ENCODE data around the gene OGFOD1. TPM values are rescaled to one million over a fixed set of nuclear protein-coding genes. Genes with fewer than 3 reads are reported as not detected.

Gene OGFOD1
- total RNA-seq, 1 donor from 2014 or later = 14.5 TPM

DNA sequence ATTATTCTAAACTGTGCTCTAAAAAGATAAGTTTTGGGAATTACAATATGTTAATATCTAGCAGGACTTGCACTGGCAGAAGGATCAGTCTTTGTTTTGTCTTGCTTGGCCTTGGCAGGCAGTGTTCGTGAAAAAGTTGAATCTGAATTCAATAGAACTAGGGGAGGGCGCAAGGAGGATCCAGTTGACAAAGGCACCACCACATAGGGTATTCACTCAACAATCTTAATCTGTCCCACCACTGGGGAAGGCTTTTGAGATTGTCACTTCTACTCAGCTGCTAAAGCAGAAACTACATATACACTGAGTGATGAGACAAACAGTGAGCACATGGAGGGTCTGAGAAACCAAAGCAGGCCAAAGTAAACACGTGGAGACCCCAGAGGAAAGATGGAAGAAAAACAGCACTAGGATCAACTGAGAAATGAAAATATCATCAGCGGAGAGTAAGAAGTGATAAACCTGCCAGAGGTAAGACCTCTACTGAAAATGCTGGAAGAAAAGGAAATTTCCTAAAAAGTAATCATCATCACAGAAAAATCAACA, 28.4 kb upstream of the OGFOD1 start:
- Histone ChIP-seq H3K4me1 (peaks cover 56% of the 10 kb centered on the region), H3K4me3 (peak overlapping the region in 1 of 2 donors; percentile 74), H3K9me3 (no peaks in the 10 kb centered on the region), H3K27me3 (no peaks in the 10 kb centered on the region), H3K27ac (peak overlapping the region; percentile 93), H3K36me3 (no peaks in the 10 kb centered on the region)
- TF ChIP-seq POLR2AphosphoS5 (IDR thresholded peaks at IDR 0.05; ENCODE audit: insufficient read depth in 1 of 2, low read depth in 1 of 2) (no peak), POLR2A (IDR thresholded peaks at IDR 0.05) (no peak)
- TF ChIP-seq, protein P1, sequence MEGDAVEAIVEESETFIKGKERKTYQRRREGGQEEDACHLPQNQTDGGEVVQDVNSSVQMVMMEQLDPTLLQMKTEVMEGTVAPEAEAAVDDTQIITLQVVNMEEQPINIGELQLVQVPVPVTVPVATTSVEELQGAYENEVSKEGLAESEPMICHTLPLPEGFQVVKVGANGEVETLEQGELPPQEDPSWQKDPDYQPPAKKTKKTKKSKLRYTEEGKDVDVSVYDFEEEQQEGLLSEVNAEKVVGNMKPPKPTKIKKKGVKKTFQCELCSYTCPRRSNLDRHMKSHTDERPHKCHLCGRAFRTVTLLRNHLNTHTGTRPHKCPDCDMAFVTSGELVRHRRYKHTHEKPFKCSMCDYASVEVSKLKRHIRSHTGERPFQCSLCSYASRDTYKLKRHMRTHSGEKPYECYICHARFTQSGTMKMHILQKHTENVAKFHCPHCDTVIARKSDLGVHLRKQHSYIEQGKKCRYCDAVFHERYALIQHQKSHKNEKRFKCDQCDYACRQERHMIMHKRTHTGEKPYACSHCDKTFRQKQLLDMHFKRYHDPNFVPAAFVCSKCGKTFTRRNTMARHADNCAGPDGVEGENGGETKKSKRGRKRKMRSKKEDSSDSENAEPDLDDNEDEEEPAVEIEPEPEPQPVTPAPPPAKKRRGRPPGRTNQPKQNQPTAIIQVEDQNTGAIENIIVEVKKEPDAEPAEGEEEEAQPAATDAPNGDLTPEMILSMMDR (IDR thresholded peaks at IDR 0.05) = no peak
- intact Hi-C loops (cut with DNase I) = no loop called here
- DNase-seq (ENCODE audit: extremely low spot score in 2 of 2) = no peak

DNA sequence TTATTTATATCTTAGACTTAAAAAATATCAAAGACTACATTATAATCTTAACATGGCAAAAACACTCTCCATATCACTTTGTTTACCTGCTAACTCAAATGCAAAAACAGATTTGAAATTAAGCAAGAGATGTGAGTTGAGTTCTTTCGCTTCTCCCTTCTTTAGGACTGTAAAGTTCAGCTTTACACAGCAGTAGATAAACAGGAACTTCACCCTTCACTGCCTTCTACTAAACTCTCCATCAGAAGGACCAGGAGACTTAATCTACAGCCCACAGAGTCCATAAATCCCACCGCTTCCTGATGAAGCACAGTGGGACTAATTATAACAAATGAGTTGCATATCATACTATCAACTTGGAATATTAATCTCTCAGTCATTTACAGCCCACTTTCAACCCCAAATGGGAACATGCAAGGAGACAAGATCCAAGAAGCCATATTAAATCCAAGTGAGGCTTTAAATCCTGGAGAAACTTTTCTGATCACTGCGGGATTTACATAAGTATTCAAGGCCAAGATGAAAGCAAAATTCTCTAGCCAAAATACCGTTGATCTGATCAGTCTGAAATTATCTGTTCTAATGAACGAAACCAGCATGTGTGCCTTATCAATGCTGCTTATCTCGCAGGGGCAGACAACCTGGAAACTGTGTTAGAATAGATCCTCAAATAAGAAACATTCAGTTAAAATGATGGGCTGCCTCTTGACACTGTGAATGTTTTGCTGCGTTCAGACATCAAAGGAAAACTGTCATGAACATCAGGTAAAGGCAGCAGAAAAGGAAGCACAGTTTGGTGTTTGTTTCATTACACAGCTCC, 27.6 kb upstream of the OGFOD1 start:
- Histone ChIP-seq H3K27me3 (no peaks in the 10 kb centered on the region), H3K36me3 (no peaks in the 10 kb centered on the region), H3K4me3 (peak overlapping the region; percentile 74 to 84), H3K9me3 (no peaks in the 10 kb centered on the region), H3K27ac (peak overlapping the region; percentile 93), H3K4me1 (peaks cover 53% of the 10 kb centered on the region)
- intact Hi-C loops (cut with DNase I) = no loop called here
- TF ChIP-seq POLR2AphosphoS5 (IDR thresholded peaks at IDR 0.05; ENCODE audit: insufficient read depth in 1 of 2, low read depth in 1 of 2) (no peak), POLR2A (IDR thresholded peaks at IDR 0.05) (no peak)
- TF ChIP-seq, protein P1 (IDR thresholded peaks at IDR 0.05) = no peak
- DNase-seq (ENCODE audit: extremely low spot score in 2 of 2) = no peak

DNA sequence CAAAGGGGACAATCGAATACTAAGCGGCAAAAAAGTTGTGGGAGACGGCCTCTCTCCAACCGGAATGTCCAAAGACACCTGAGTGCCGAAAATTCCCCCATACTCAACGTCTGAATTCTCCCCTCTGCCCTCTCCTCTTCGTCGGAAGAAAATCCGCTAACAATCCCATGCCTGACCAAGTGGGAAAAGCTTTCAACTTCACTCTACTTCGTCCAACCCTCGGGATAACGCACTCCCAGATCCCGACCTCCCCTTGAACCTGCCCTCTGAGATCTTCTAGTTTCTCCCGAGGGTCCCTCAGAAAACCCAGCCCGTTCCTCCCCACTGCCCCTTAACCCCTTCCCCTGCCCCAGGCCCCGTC, 27.0 kb upstream of the OGFOD1 start:
- H3K4me3 ChIP-seq = peak overlapping the region; percentile 74 to 84
- H3K36me3 ChIP-seq = no peaks in the 10 kb centered on the region
- H3K9me3 ChIP-seq = no peaks in the 10 kb centered on the region
- H3K4me1 ChIP-seq = peaks cover 48% of the 10 kb centered on the region
- no peaks in the 10 kb centered on the region for H3K27me3 ChIP-seq
- no peak for DNase-seq (ENCODE audit: extremely low spot score in 2 of 2)
- intact Hi-C loops (cut with DNase I) = no loop called here
- TF ChIP-seq, protein P1 (IDR thresholded peaks at IDR 0.05) = no peak
- TF ChIP-seq POLR2AphosphoS5 (IDR thresholded peaks at IDR 0.05; ENCODE audit: insufficient read depth in 1 of 2, low read depth in 1 of 2) (no peak), POLR2A (IDR thresholded peaks at IDR 0.05) (no peak)
- H3K27ac ChIP-seq = peak overlapping the region; percentile 93

DNA sequence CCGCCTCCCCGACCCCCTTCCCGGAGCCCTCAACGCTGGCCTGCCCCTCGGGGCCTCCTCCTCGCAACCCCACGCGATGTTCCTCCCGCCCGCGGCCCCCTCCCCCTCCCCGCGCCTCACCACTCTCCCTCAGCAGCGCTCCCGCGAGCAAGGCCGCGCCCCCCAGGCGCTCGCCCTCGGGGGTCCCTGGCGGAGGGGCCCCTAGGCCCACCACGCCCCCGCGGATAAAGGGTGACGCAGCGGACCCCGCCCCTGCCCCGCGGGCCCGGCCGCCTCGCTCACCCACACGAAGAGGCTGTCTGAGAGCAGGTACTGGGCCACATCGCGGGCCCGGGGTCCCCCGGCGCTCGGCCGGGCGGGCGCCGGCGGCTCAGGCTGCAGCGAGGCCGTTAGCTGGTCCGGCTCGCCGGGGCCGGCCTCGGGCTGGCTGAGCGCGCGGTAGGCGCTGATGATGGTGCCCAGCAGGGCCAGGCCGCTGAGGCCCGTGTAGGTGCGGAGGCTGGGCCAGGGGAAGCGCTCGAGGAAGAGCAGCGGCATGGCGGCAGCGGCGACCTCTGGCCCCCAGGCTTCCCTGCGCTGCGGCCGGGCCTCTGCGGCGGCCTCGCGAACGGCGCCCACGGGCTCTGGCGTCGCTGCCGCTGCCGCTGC, 26.4 kb upstream of the OGFOD1 start:
- no peak for TF ChIP-seq POLR2AphosphoS5 (IDR thresholded peaks at IDR 0.05; ENCODE audit: insufficient read depth in 1 of 2, low read depth in 1 of 2)
- peaks cover 43% of the 10 kb centered on the region for H3K4me1 ChIP-seq
- H3K4me3 ChIP-seq = peak overlapping the region; percentile 74 to 84
- no peaks in the 10 kb centered on the region for H3K27me3 ChIP-seq
- intact Hi-C loops (cut with DNase I) = no loop called here
- H3K9me3 ChIP-seq = no peaks in the 10 kb centered on the region
- H3K27ac ChIP-seq = peak overlapping the region; percentile 93
- DNase-seq (ENCODE audit: extremely low spot score in 2 of 2) = no peak
- no peaks in the 10 kb centered on the region for H3K36me3 ChIP-seq

DNA sequence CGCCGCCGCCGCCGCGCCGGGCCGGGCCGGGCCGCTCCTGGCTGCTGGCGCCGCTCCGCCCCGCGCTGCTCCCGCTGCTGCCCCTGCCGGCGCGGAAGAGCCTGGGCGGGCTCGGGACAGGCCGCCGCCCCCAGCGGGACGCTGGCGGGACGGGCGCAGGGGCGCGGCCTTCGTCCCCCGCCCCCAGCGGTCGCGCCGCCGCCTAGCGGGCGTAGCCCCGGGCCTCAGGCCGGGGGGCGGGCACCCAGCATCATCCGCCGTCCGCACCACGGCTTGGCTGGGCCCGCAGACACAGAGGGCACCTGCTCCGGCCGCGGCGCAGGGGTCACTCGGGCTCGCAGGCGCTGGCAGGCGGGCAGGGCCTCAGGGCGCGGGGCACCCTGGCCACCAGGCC, 25.9 kb upstream of the OGFOD1 start, which contains the start of gene AMFR:
AMFR (minus strand) TSS at position 107 of the 394 bp plus-strand sequence. CDS start 218 bp downstream, outside the sequence.
- no peaks in the 10 kb centered on the region for H3K27me3 ChIP-seq
- intact Hi-C loops (cut with DNase I) = no loop called here
- H3K36me3 ChIP-seq = no peaks in the 10 kb centered on the region
- H3K27ac ChIP-seq = peak within 1 kb of the TSS; percentile 93
- DNase-seq (ENCODE audit: extremely low spot score in 2 of 2) = no peak
- peak within 1 kb of the TSS; percentile 74 to 84 for H3K4me3 ChIP-seq
- H3K9me3 ChIP-seq = no peaks in the 10 kb centered on the region
- H3K4me1 ChIP-seq = peaks cover 38% of the 10 kb centered on the region
- TF ChIP-seq POLR2AphosphoS5 (IDR thresholded peaks at IDR 0.05; ENCODE audit: insufficient read depth in 1 of 2, low read depth in 1 of 2) (no peak), POLR2A (IDR thresholded peaks at IDR 0.05) (peak in 1 of 2 donors; percentile 15)
- TF ChIP-seq, protein P1 (IDR thresholded peaks at IDR 0.05) = peak in 1 of 3 experiments; percentile 23

Measured in vagina (tissue), 2 donors.